ENCODE results near the gene KCTD14.

- no peak for TF ChIP-seq CTCF (IDR thresholded peaks at IDR 0.05)
- TF ChIP-seq POLR2A (IDR thresholded peaks at IDR 0.05) = no peak
Observed at GRCh38 chr11:78039919-78040671, 17.0 kb upstream of the KCTD14 start.
